HepG2 (cell line): ENCODE measurements around the gene NARF. TPM values are rescaled to one million over a fixed set of nuclear protein-coding genes. Genes with fewer than 3 reads are reported as not detected.
A peak's percentile ranks its signal among the peaks of the same experiment; 100 is the strongest.

Source experiments
- CEBPG ChIP-seq: IDR thresholded peaks from 2 replicates; pipeline ENCODE4 v1.6.1; 2016
- FOSL1 ChIP-seq: sonication (generic); formaldehyde crosslinking; IDR thresholded peaks from 2 replicates; pipeline ENCODE4 v1.9.0; 2021; ENCODE audit warnings: missing genetic modification reagents, borderline replicate concordance
- FUBP1 ChIP-seq: sonication (generic); formaldehyde crosslinking; IDR thresholded peaks from 2 replicates; pipeline ENCODE4 v1.5.1; 2020; ENCODE audit warnings: missing genetic modification reagents, mild to moderate bottlenecking, borderline replicate concordance
- GZF1 ChIP-seq: sonication (generic); formaldehyde crosslinking; IDR thresholded peaks from 2 replicates; pipeline ENCODE4 v1.5.1; 2020; ENCODE audit warnings: mild to moderate bottlenecking, missing genetic modification reagents
- HOXA3 ChIP-seq: sonication (generic); formaldehyde crosslinking; IDR thresholded peaks from 2 replicates; pipeline ENCODE4 v1.5.0; 2020; ENCODE audit warnings: missing genetic modification reagents
- IRF9 ChIP-seq: sonication (generic); formaldehyde crosslinking; IDR thresholded peaks from 2 replicates; pipeline ENCODE4 v1.8.0; 2022; ENCODE audit warnings: missing genetic modification reagents, mild to moderate bottlenecking, borderline replicate concordance
- LRRFIP1 ChIP-seq: sonication (generic); formaldehyde crosslinking; conservative IDR thresholded peaks from 2 replicates; pipeline ENCODE4 v1.4.0; 2020; ENCODE audit warnings: missing genetic modification reagents
- MTERF4 ChIP-seq: sonication (generic); formaldehyde crosslinking; IDR thresholded peaks from 2 replicates; pipeline ENCODE4 v1.8.0; 2023; ENCODE audit warnings: mild to moderate bottlenecking, missing genetic modification reagents
- NBN ChIP-seq: fragments of 450-650 bp; conservative IDR thresholded peaks from 2 replicates; pipeline ENCODE4 v1.6.1; 2017
- POGK ChIP-seq: sonication (generic); formaldehyde crosslinking; conservative IDR thresholded peaks from 2 replicates; pipeline ENCODE4 v1.8.0; 2022; ENCODE audit warnings: mild to moderate bottlenecking, moderate library complexity, missing genetic modification reagents
- POGZ ChIP-seq: sonication (generic); formaldehyde crosslinking; IDR thresholded peaks from 2 replicates; pipeline ENCODE4 v1.4.0; 2020; ENCODE audit warnings: mild to moderate bottlenecking, missing genetic modification reagents
- PRPF4 ChIP-seq: fragments of 200-400 bp; formaldehyde crosslinking; IDR thresholded peaks from 2 replicates; pipeline ENCODE4 v1.6.1; 2016; ENCODE audit warnings: low read length, low read depth; ENCODE audit not compliant: poor library complexity, severe bottlenecking
- RAD21 ChIP-seq: fragments of 450-650 bp; formaldehyde crosslinking; IDR thresholded peaks from 2 replicates; pipeline ENCODE4 v1.5.0; 2020; ENCODE audit warnings: mild to moderate bottlenecking
- ZBTB46 ChIP-seq: sonication (generic); formaldehyde crosslinking; IDR thresholded peaks from 2 replicates; pipeline ENCODE4 v1.4.0; 2020; ENCODE audit warnings: mild to moderate bottlenecking, missing genetic modification reagents, borderline replicate concordance
- ZNF234 ChIP-seq: sonication (generic); formaldehyde crosslinking; conservative IDR thresholded peaks from 2 replicates; pipeline ENCODE4 v1.5.1; 2020; ENCODE audit warnings: mild to moderate bottlenecking, missing genetic modification reagents
- ZNF503 ChIP-seq: sonication (generic); formaldehyde crosslinking; IDR thresholded peaks from 2 replicates; pipeline ENCODE4 v1.4.0; 2020; ENCODE audit warnings: missing genetic modification reagents
- polyA plus RNA-seq, 8 experiments: library from polyadenylated mRNA; depleted of rRNA in 3 of 8; stranded (reverse) in 7 of 8; unstranded in 1 of 8; fragments of >200 nt; fragmentation: Illumina TruSeq in 4 of 8; extraction: Trizol in 4 of 8; gene quantifications; 2 replicates each; pipeline versions ENCODE4 v1.2.1 to v1.2.3, GENCODE V29; 2011 to 2016; ENCODE audit warnings: low read depth in 4 of 8, missing spikeins in 1 of 8, mixed read lengths in 1 of 8; ENCODE audit not compliant: insufficient read depth in 1 of 8
- total RNA-seq, 5 experiments: library from RNA; depleted of rRNA; stranded (reverse); fragments of >200 nt; fragmentation: Illumina TruSeq; extraction: Trizol; gene quantifications; 2 replicates each; pipeline ENCODE4 v1.2.3, GENCODE V29; 2016; ENCODE audit warnings: low read depth in 1 of 5

NARF gene
- total and polyA plus RNA-seq, 2 of the 13 experiments (the other 11 are each of a cell fraction or from before 2014, with no cell fraction given) = 61.1 to 144 TPM

GRCh38 chr17:82458179-82458884 lies at the start of gene NARF (continued):
- TF ChIP-seq POGK (peak; percentile 87), LRRFIP1 (CRISPR knock-in tag) (no peak), ZNF503 (CRISPR knock-in tag) (no peak; the same call in 1 of the 2 replicates), FUBP1 (CRISPR knock-in tag) (no peak), CEBPG (CRISPR knock-in tag) (no peak), ZNF234 (CRISPR knock-in tag) (peak; percentile 71; the same call in 1 of the 2 replicates), GZF1 (CRISPR knock-in tag) (no peak), IRF9 (CRISPR knock-in tag) (peak; percentile 88; the same call in 1 of the 2 replicates), RAD21 (CRISPR knock-in tag) (peak; percentile 84), POGZ (CRISPR knock-in tag) (peak; percentile 75), ZBTB46 (peak; percentile 78), PRPF4 (no peak), HOXA3 (CRISPR knock-in tag) (peak; percentile 96), FOSL1 (CRISPR knock-in tag) (no peak), MTERF4 (CRISPR knock-in tag) (peak; percentile 95; the same call in 1 of the 2 replicates), NBN (no peak)
